MM.1S (cell line): ENCODE measurements around the gene CCSER1.

Experiments
- DNase-seq: peaks from one replicate; pipeline ENCODE4 v3.0.0-alpha.2; 2015
- H2AFZ ChIP-seq: fragments of 300-600 bp; sonication (generic); 2 replicates; pipeline ENCODE4 v1.6.0; 2016; ENCODE audit warnings: antibody characterized with exemption, low read length
- H3F3A ChIP-seq: fragments of 300-600 bp; sonication (generic); 2 replicates; pipeline ENCODE4 v1.6.1; 2016; ENCODE audit warnings: mild to moderate bottlenecking, antibody characterized with exemption, low read length, moderate library complexity, mixed read lengths; ENCODE audit not compliant: insufficient read depth
- H3K27ac ChIP-seq: fragments of 300-600 bp; sonication (generic); 2 replicates; pipeline ENCODE4 v1.5.1; 2016; ENCODE audit warnings: mild to moderate bottlenecking, low read length
- H3K27me3 ChIP-seq: fragments of 300-600 bp; sonication (generic); replicated peaks from 2 replicates; pipeline ENCODE4 v1.6.0; 2016; ENCODE audit warnings: low read length; ENCODE audit not compliant: insufficient read depth
- H3K36me3 ChIP-seq: fragments of 300-600 bp; sonication (generic); replicated peaks from 2 replicates; pipeline ENCODE4 v1.6.1; 2016; ENCODE audit warnings: mild to moderate bottlenecking, low read length, mixed read lengths; ENCODE audit not compliant: insufficient read depth
- H3K4me1 ChIP-seq: fragments of 300-600 bp; sonication (generic); 2 replicates; pipeline ENCODE4 v1.6.1; 2016; ENCODE audit warnings: low read length, mixed read lengths
- H3K4me2 ChIP-seq: fragments of 300-600 bp; sonication (generic); 2 replicates; pipeline ENCODE4 v1.6.0; 2016; ENCODE audit warnings: low read depth, low read length
- H3K4me3 ChIP-seq: fragments of 300-600 bp; sonication (generic); 2 replicates; pipeline ENCODE4 v1.5.1; 2016; ENCODE audit warnings: low read length, mixed read lengths
- H3K79me2 ChIP-seq: fragments of 300-600 bp; sonication (generic); 2 replicates; pipeline ENCODE4 v1.6.1; 2016; ENCODE audit warnings: mixed run types, low read length, mixed read lengths
- H3K9ac ChIP-seq: fragments of 300-600 bp; sonication (generic); 2 replicates; pipeline ENCODE4 v1.6.1; 2016; ENCODE audit warnings: low read length, mixed read lengths
- H3K9me2 ChIP-seq: fragments of 300-600 bp; sonication (generic); replicated peaks from 2 replicates; pipeline ENCODE4 v1.6.1; 2016; ENCODE audit warnings: mild to moderate bottlenecking, low read length, mixed read lengths; ENCODE audit not compliant: insufficient read depth
- H3K9me3 ChIP-seq: fragments of 300-600 bp; sonication (generic); replicated peaks from 2 replicates; pipeline ENCODE4 v1.6.1; 2016; ENCODE audit warnings: mild to moderate bottlenecking, low read length, mixed read lengths; ENCODE audit not compliant: insufficient read depth
- H4K20me1 ChIP-seq: fragments of 300-600 bp; sonication (generic); 2 replicates; pipeline ENCODE4 v1.6.1; 2016; ENCODE audit warnings: mild to moderate bottlenecking, low read length, moderate library complexity, mixed read lengths; ENCODE audit not compliant: insufficient read depth
- CTCF ChIP-seq: fragments of 300-600 bp; sonication (generic); IDR thresholded peaks from 2 replicates; pipeline ENCODE4 v1.5.1; 2016; ENCODE audit warnings: antibody characterized with exemption, low read length, mixed read lengths
- EZH2 ChIP-seq: fragments of 300-600 bp; sonication (generic); optimal IDR thresholded peaks from 2 replicates; pipeline ENCODE3; 2017; ENCODE audit warnings: low read depth, mild to moderate bottlenecking, antibody characterized with exemption, low read length, mixed read lengths
- EZH2phosphoT487 ChIP-seq: fragments of 300-600 bp; sonication (generic); IDR thresholded peaks from 2 replicates; pipeline ENCODE4 v1.6.1; 2018; ENCODE audit warnings: antibody characterized with exemption, low read length

Gene CCSER1

DNA sequence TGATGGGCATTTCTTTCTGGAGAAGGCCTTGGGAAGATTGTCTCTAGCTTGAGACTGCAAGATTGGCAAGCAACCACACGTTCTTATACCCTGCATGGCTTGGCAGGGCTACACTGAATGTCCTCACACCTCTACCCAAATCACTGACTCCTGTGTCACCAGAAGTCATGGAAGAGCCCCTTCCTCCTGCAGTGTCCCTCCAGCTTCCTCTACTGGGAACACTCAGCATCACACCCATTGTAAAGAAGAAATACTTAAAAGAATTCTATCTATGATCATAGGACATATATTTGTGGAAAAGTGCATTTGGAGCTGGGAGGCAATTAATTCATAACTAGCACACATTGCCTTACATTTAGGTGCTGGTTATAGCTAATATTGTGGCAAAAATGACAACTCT, 113.1 kb downstream of the CCSER1 start:
- no peak overlapping the region for H2AFZ ChIP-seq
- H3K27me3 ChIP-seq, result no peaks in the 10 kb centered on the region
- no peaks in the 10 kb centered on the region for H3K4me1 ChIP-seq
- H3K9me3 ChIP-seq, result no peaks in the 10 kb centered on the region
- H3K27ac ChIP-seq, result no peak overlapping the region
- no peak overlapping the region for H3K9ac ChIP-seq
- H3F3A ChIP-seq, result no peaks in the 10 kb centered on the region
- TF ChIP-seq EZH2 (no peak), CTCF (no peak), EZH2phosphoT487 (no peak)
- H4K20me1 ChIP-seq, result no peaks in the 10 kb centered on the region
- no peak for DNase-seq
- no peak overlapping the region for H3K4me3 ChIP-seq
- H3K4me2 ChIP-seq, result no peak overlapping the region
- no peaks in the 10 kb centered on the region for H3K9me2 ChIP-seq
- no peaks in the 10 kb centered on the region for H3K36me3 ChIP-seq
- H3K79me2 ChIP-seq, result no peaks in the 10 kb centered on the region

- Histone ChIP-seq H3K4me2 (no peak overlapping the region), H3K4me3 (no peak overlapping the region), H3K9me3 (no peaks in the 10 kb centered on the region), H3K9ac (no peak overlapping the region), H3F3A (no peaks in the 10 kb centered on the region), H4K20me1 (no peaks in the 10 kb centered on the region), H3K9me2 (no peaks in the 10 kb centered on the region), H3K27ac (no peak overlapping the region), H3K27me3 (no peaks in the 10 kb centered on the region), H3K79me2 (no peaks in the 10 kb centered on the region), H3K4me1 (no peaks in the 10 kb centered on the region), H2AFZ (no peak overlapping the region), H3K36me3 (no peaks in the 10 kb centered on the region)
- no peak for TF ChIP-seq EZH2
- no peak for TF ChIP-seq CTCF
- TF ChIP-seq EZH2phosphoT487, result no peak
- DNase-seq, result no peak
These were observed 113.8 kb downstream of the CCSER1 start for GRCh38 chr4:90241008-90241407.

GRCh38 chr4:90245837-90246236, 118.6 kb downstream of the CCSER1 start:
- Histone ChIP-seq H3F3A (no peaks in the 10 kb centered on the region), H3K9ac (no peak overlapping the region), H3K4me2 (no peak overlapping the region), H3K9me2 (no peaks in the 10 kb centered on the region), H3K9me3 (no peaks in the 10 kb centered on the region), H3K36me3 (no peaks in the 10 kb centered on the region), H3K4me3 (no peak overlapping the region), H3K27ac (no peak overlapping the region), H4K20me1 (no peaks in the 10 kb centered on the region), H3K4me1 (no peaks in the 10 kb centered on the region), H3K79me2 (no peaks in the 10 kb centered on the region), H3K27me3 (no peaks in the 10 kb centered on the region), H2AFZ (no peak overlapping the region)
- TF ChIP-seq CTCF (no peak), EZH2phosphoT487 (no peak), EZH2 (no peak)
- no peak for DNase-seq
